ENCODE results near the gene ETV6.

ETV6 gene

DNA sequence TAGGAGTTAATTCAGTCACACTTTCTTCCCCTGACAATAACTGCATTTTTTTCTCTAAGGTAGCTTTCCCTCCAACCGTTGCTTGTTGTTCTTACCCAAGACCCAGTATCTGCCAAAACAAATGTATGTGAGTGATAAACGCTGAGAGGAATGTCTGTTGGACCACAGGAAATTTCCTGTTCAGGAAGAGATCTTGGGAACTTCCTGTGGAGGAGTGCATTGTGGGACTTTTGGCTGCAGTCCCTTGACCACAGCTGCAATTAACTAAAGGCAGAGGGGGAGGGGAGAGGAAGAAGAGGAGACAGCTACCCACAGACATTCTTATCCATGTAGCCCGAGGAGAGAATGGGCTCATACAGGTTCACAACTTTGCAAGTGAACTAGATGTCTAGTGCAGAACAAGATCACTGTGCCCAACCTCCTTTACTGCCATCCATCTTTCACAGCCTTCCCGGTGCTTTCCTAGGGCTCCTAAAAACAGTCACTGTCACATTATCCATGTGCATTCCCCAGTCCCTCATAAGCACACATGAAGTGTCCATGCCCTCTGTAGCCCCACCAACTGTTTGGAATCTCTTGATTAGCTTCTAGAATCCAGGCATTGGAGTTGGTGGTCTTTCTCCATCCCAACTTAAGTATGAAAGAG, 149.5 kb downstream of the ETV6 start:
- Histone ChIP-seq H3K4me2 (ENCODE audit: low read depth, low read length, poor library complexity, severe bottlenecking) (peak overlapping the region; percentile 84), H3K4me1 (ENCODE audit: insufficient read depth, low read length, poor library complexity, severe bottlenecking) (peaks cover 88% of the 10 kb centered on the region), H4K20me1 (ENCODE audit: insufficient read depth, low read length, poor library complexity, severe bottlenecking) (no peaks in the 10 kb centered on the region), H3K36me3 (ENCODE audit: insufficient read depth, low read length) (peaks cover under 1% of the 10 kb centered on the region; the same call in 1 of the 2 replicates), H3K79me2 (ENCODE audit: insufficient read depth, low read length) (peaks cover 85% of the 10 kb centered on the region), H3F3A (ENCODE audit: low read depth) (peaks cover 23% of the 10 kb centered on the region), H3K9me2 (replicated peaks; ENCODE audit: low read depth, low read length) (no peaks in the 10 kb centered on the region), H3K9me3 (ENCODE audit: insufficient read depth, low read depth, low read length) (no peaks in the 10 kb centered on the region), H3K4me3 (ENCODE audit: low read length, poor library complexity, severe bottlenecking) (peak overlapping the region; percentile 61), H3K9ac (ENCODE audit: low read depth, low read length, poor library complexity, severe bottlenecking) (peak overlapping the region; percentile 96), H3K27me3 (ENCODE audit: insufficient read depth, low read length, poor library complexity, severe bottlenecking) (no peaks in the 10 kb centered on the region), H2AFZ (ENCODE audit: low read length) (no peak overlapping the region)
- TF ChIP-seq EZH2phosphoT487 (IDR thresholded peaks at IDR 0.05; ENCODE audit: borderline replicate concordance): no peak
- TF ChIP-seq, protein P1, sequence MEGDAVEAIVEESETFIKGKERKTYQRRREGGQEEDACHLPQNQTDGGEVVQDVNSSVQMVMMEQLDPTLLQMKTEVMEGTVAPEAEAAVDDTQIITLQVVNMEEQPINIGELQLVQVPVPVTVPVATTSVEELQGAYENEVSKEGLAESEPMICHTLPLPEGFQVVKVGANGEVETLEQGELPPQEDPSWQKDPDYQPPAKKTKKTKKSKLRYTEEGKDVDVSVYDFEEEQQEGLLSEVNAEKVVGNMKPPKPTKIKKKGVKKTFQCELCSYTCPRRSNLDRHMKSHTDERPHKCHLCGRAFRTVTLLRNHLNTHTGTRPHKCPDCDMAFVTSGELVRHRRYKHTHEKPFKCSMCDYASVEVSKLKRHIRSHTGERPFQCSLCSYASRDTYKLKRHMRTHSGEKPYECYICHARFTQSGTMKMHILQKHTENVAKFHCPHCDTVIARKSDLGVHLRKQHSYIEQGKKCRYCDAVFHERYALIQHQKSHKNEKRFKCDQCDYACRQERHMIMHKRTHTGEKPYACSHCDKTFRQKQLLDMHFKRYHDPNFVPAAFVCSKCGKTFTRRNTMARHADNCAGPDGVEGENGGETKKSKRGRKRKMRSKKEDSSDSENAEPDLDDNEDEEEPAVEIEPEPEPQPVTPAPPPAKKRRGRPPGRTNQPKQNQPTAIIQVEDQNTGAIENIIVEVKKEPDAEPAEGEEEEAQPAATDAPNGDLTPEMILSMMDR (conservative IDR thresholded peaks at IDR 0.05; ENCODE audit: low read length): no peak

DNA sequence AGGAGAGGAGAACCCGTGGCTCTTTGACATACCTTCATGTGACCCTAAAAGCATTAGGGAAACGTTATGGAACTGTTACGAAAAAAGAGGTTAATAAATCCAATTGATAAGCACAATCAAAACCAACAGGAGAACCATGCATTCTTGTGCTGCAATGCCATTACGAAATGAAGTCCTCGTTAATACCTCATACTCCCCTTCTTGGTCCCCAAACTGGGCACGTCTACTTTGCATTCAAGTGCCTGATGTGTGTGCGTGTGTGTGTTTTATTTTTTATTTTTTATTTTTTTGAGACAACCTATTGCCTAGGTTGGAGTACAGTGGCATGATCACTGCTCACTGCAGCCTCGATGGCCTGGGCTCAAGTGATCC, 150.0 kb downstream of the ETV6 start:
- peaks cover 85% of the 10 kb centered on the region for H3K79me2 ChIP-seq (ENCODE audit: insufficient read depth, low read length)
- peak overlapping the region; percentile 96 for H3K9ac ChIP-seq (ENCODE audit: low read depth, low read length, poor library complexity, severe bottlenecking)
- no peaks in the 10 kb centered on the region for H3K9me3 ChIP-seq (ENCODE audit: insufficient read depth, low read depth, low read length)
- H4K20me1 ChIP-seq (ENCODE audit: insufficient read depth, low read length, poor library complexity, severe bottlenecking): no peaks in the 10 kb centered on the region
- H3K4me1 ChIP-seq (ENCODE audit: insufficient read depth, low read length, poor library complexity, severe bottlenecking): peaks cover 87% of the 10 kb centered on the region
- TF ChIP-seq EZH2phosphoT487 (IDR thresholded peaks at IDR 0.05; ENCODE audit: borderline replicate concordance): no peak
- TF ChIP-seq, protein P1 (conservative IDR thresholded peaks at IDR 0.05; ENCODE audit: low read length): no peak
- no peaks in the 10 kb centered on the region for H3K9me2 ChIP-seq (replicated peaks; ENCODE audit: low read depth, low read length)
- H3K27me3 ChIP-seq (ENCODE audit: insufficient read depth, low read length, poor library complexity, severe bottlenecking): no peaks in the 10 kb centered on the region
- H3K4me2 ChIP-seq (ENCODE audit: low read depth, low read length, poor library complexity, severe bottlenecking): peak overlapping the region; percentile 84
- H3K4me3 ChIP-seq (ENCODE audit: low read length, poor library complexity, severe bottlenecking): peak overlapping the region; percentile 61
- no peak overlapping the region for H2AFZ ChIP-seq (ENCODE audit: low read length)
- H3K36me3 ChIP-seq (ENCODE audit: insufficient read depth, low read length): peaks cover 4% of the 10 kb centered on the region; the same call in 1 of the 2 replicates
- peaks cover 23% of the 10 kb centered on the region for H3F3A ChIP-seq (ENCODE audit: low read depth)

DNA sequence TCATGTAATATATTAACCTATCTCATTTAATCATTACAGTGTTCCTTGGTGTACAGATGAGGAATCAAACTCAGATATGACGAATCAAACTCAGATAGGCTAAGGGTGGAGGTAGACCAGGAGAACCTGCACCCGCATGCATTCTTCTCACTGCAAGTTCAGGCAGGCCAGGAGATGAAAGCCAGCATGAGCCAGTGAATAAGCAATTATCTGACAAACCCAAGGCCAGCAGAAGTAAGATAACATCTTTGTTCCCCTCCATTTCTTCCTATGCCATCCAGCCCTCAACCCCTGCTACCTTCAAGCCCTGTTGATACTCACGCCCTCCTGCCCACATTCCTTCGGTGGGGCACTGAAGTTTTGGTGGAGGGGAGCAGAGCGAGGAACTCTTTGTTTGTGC, 152.2 kb downstream of the ETV6 start:
- Histone ChIP-seq H3K9ac (ENCODE audit: low read depth, low read length, poor library complexity, severe bottlenecking) (peak overlapping the region; percentile 96), H3K4me2 (ENCODE audit: low read depth, low read length, poor library complexity, severe bottlenecking) (peak overlapping the region; percentile 31), H2AFZ (ENCODE audit: low read length) (no peak overlapping the region), H3K4me1 (ENCODE audit: insufficient read depth, low read length, poor library complexity, severe bottlenecking) (peaks cover 84% of the 10 kb centered on the region), H3K79me2 (ENCODE audit: insufficient read depth, low read length) (peaks cover 85% of the 10 kb centered on the region), H3K4me3 (ENCODE audit: low read length, poor library complexity, severe bottlenecking) (no peak overlapping the region), H3K27me3 (ENCODE audit: insufficient read depth, low read length, poor library complexity, severe bottlenecking) (no peaks in the 10 kb centered on the region), H4K20me1 (ENCODE audit: insufficient read depth, low read length, poor library complexity, severe bottlenecking) (no peaks in the 10 kb centered on the region), H3F3A (ENCODE audit: low read depth) (peaks cover 20% of the 10 kb centered on the region; the same call in 1 of the 2 replicates), H3K9me3 (ENCODE audit: insufficient read depth, low read depth, low read length) (no peaks in the 10 kb centered on the region), H3K9me2 (replicated peaks; ENCODE audit: low read depth, low read length) (no peaks in the 10 kb centered on the region), H3K36me3 (ENCODE audit: insufficient read depth, low read length) (peaks cover 4% of the 10 kb centered on the region; the same call in 1 of the 2 replicates)
- no peak for TF ChIP-seq EZH2phosphoT487 (IDR thresholded peaks at IDR 0.05; ENCODE audit: borderline replicate concordance)
- TF ChIP-seq, protein P1 (conservative IDR thresholded peaks at IDR 0.05; ENCODE audit: low read length): no peak
